PC-3 (cell line): ENCODE data around the gene ULK3.

Experiments used
- CTCF ChIP-seq: fragments of 300-600 bp; sonication (generic); conservative IDR thresholded peaks from 2 replicates; pipeline ENCODE4 v1.5.1; 2017; ENCODE audit warnings: antibody characterized with exemption, low read depth, mild to moderate bottlenecking, low read length
- EZH2 ChIP-seq: fragments of 300-600 bp; sonication (generic); IDR thresholded peaks from one replicate; pipeline ENCODE4 v1.6.1; 2017; ENCODE audit warnings: antibody characterized with exemption, mild to moderate bottlenecking, low read length; ENCODE audit not compliant: unreplicated experiment
- EZH2phosphoT487 ChIP-seq: fragments of 300-600 bp; sonication (generic); IDR thresholded peaks from 2 replicates; pipeline ENCODE4 v1.6.1; 2018; ENCODE audit warnings: mild to moderate bottlenecking, antibody characterized with exemption, low read length, borderline replicate concordance

- TF ChIP-seq CTCF (no peak), EZH2 (no peak), EZH2phosphoT487 (no peak)
These were observed 24.6 kb upstream of the ULK3 start for GRCh38 chr15:74867466-74868038.
